Activated T-cell treated with anti-CD3 and anti-CD28 coated beads for 1 hour (primary cell): ENCODE measurements around the gene LRRC4C.
"Not testable (repeated sequence)": the region's sequence is repeated elsewhere in the genome, so short reads cannot be mapped to it uniquely, and the experiment has no call there.

Experiments
- DNase-seq: peaks from one replicate; pipeline ENCODE4 v3.0.0-alpha.2; 2020; ENCODE audit warnings: low read depth

Gene LRRC4C

GRCh38 chr11:40168414-40168813 lies 1291.0 kb downstream of the LRRC4C start:
- no peak for DNase-seq

- DNase-seq, result not testable (repeated sequence)
These were observed 1291.6 kb downstream of the LRRC4C start for GRCh38 chr11:40167805-40168204.

- DNase-seq, result no peak
These were observed 1292.6 kb downstream of the LRRC4C start for GRCh38 chr11:40166892-40167291.

GRCh38 chr11:40162901-40163883 lies 1296.3 kb downstream of the LRRC4C start:
- DNase-seq, result no peak

GRCh38 chr11:40161854-40162410 lies 1297.5 kb downstream of the LRRC4C start:
- DNase-seq, result no peak

GRCh38 chr11:40160418-40160817 lies 1299.0 kb downstream of the LRRC4C start:
- DNase-seq, result no peak

GRCh38 chr11:40149721-40150120 lies 1309.7 kb downstream of the LRRC4C start:
- DNase-seq, result no peak

GRCh38 chr11:40140560-40140959 lies 1318.9 kb downstream of the LRRC4C start:
- no peak for DNase-seq

- DNase-seq, result no peak
These were observed 1319.9 kb downstream of the LRRC4C start for GRCh38 chr11:40139536-40139935.

GRCh38 chr11:40139066-40139465 lies 1320.4 kb downstream of the LRRC4C start:
- DNase-seq, result no peak

- no peak for DNase-seq
These were observed 1324.5 kb downstream of the LRRC4C start for GRCh38 chr11:40134820-40135570.

- DNase-seq, result no peak
These were observed 1326.0 kb downstream of the LRRC4C start for GRCh38 chr11:40133498-40133897.

- no peak for DNase-seq
These were observed 1326.5 kb downstream of the LRRC4C start for GRCh38 chr11:40132912-40133311.

GRCh38 chr11:40130427-40130826 lies 1329.0 kb downstream of the LRRC4C start:
- no peak for DNase-seq

- no peak for DNase-seq
These were observed 1330.2 kb downstream of the LRRC4C start for GRCh38 chr11:40129266-40129665.

- no peak for DNase-seq
These were observed 1334.4 kb downstream of the LRRC4C start for GRCh38 chr11:40125054-40125453.

- DNase-seq, result no peak
These were observed 1339.8 kb downstream of the LRRC4C start for GRCh38 chr11:40119661-40120060.

- DNase-seq, result no peak
These were observed 1340.7 kb downstream of the LRRC4C start for GRCh38 chr11:40118780-40119179.

- no peak for DNase-seq
These were observed 1341.4 kb downstream of the LRRC4C start for GRCh38 chr11:40118026-40118425.

GRCh38 chr11:40104941-40105550 lies 1354.4 kb downstream of the LRRC4C start:
- no peak for DNase-seq

- DNase-seq, result no peak
These were observed 1358.7 kb downstream of the LRRC4C start for GRCh38 chr11:40100781-40101180.

GRCh38 chr11:40100162-40100553 lies 1359.3 kb downstream of the LRRC4C start:
- no peak for DNase-seq
